ENCODE results near the gene KRT10.

GRCh38 chr17:40791787-40792436 is 30.5 kb downstream of the KRT10 start:
- peak in 2 of 3 experiments; percentile 55 to 66 for TF ChIP-seq CTCF (optimal IDR thresholded peaks at IDR 0.05 in 1 of 3, IDR thresholded peaks at IDR 0.05 in 1 of 3, conservative IDR thresholded peaks at IDR 0.05 in 1 of 3; ENCODE audit: extremely low read depth in 1 of 3, insufficient read depth in 2 of 3, low read length in 3 of 3)
- no peak for TF ChIP-seq EZH2 (IDR thresholded peaks at IDR 0.05; ENCODE audit: low read length)

Data from keratinocyte (primary cell).